Panc1 (cell line): ENCODE measurements around the gene GDF3.

Experiments
- POLR2AphosphoS5 ChIP-seq: IDR thresholded peaks from 2 replicates; pipeline ENCODE4 v1.6.1; 2012; ENCODE audit warnings: mild to moderate bottlenecking, low read depth, low read length, moderate library complexity
- TF ChIP-seq, protein P1 (sequence below): fragments of 450-650 bp; IDR thresholded peaks from 2 replicates; pipeline ENCODE4 v1.5.1; 2017; ENCODE audit warnings: mild to moderate bottlenecking
- TF ChIP-seq, protein P2 (sequence below), 2 experiments: IDR thresholded peaks; 2 replicates each; pipeline ENCODE4 v1.6.1; 2011 to 2012; ENCODE audit warnings: low read depth in 2 of 2, control low read depth in 1 of 2, low read length in 1 of 2, mild to moderate bottlenecking in 1 of 2, moderate library complexity in 1 of 2; ENCODE audit not compliant: insufficient read depth in 1 of 2

DNA sequence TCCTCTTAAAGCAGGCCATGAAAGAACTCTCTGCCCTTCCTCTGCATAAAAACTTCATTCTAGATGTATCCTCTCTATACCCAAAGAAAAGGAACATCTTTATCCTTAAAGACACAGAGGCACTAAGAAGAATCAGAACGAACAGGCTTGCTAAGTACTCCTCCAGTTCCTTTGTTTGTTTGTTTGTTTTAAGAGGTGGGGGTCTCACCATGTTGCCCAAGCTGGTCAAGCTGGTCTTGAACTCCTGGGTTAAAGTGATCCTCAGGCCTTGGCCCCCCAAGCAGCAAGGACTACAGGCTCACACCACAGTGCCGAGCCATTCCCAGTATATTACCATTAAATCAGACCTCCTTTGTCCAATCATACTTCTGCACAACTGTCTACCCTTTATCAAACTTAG, 14.0 kb downstream of the GDF3 start:
- TF ChIP-seq, protein P1, sequence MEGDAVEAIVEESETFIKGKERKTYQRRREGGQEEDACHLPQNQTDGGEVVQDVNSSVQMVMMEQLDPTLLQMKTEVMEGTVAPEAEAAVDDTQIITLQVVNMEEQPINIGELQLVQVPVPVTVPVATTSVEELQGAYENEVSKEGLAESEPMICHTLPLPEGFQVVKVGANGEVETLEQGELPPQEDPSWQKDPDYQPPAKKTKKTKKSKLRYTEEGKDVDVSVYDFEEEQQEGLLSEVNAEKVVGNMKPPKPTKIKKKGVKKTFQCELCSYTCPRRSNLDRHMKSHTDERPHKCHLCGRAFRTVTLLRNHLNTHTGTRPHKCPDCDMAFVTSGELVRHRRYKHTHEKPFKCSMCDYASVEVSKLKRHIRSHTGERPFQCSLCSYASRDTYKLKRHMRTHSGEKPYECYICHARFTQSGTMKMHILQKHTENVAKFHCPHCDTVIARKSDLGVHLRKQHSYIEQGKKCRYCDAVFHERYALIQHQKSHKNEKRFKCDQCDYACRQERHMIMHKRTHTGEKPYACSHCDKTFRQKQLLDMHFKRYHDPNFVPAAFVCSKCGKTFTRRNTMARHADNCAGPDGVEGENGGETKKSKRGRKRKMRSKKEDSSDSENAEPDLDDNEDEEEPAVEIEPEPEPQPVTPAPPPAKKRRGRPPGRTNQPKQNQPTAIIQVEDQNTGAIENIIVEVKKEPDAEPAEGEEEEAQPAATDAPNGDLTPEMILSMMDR = no peak
- TF ChIP-seq, protein P2, sequence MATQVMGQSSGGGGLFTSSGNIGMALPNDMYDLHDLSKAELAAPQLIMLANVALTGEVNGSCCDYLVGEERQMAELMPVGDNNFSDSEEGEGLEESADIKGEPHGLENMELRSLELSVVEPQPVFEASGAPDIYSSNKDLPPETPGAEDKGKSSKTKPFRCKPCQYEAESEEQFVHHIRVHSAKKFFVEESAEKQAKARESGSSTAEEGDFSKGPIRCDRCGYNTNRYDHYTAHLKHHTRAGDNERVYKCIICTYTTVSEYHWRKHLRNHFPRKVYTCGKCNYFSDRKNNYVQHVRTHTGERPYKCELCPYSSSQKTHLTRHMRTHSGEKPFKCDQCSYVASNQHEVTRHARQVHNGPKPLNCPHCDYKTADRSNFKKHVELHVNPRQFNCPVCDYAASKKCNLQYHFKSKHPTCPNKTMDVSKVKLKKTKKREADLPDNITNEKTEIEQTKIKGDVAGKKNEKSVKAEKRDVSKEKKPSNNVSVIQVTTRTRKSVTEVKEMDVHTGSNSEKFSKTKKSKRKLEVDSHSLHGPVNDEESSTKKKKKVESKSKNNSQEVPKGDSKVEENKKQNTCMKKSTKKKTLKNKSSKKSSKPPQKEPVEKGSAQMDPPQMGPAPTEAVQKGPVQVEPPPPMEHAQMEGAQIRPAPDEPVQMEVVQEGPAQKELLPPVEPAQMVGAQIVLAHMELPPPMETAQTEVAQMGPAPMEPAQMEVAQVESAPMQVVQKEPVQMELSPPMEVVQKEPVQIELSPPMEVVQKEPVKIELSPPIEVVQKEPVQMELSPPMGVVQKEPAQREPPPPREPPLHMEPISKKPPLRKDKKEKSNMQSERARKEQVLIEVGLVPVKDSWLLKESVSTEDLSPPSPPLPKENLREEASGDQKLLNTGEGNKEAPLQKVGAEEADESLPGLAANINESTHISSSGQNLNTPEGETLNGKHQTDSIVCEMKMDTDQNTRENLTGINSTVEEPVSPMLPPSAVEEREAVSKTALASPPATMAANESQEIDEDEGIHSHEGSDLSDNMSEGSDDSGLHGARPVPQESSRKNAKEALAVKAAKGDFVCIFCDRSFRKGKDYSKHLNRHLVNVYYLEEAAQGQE (IDR thresholded peaks at IDR 0.05; ENCODE audit: insufficient read depth in 1 of 2, low read depth in 2 of 2, low read length in 1 of 2) = no peak
- no peak for TF ChIP-seq POLR2AphosphoS5
